HCT116 (cell line): ENCODE results near the gene TATDN2.

Experiments used
- CEBPB ChIP-seq: IDR thresholded peaks from 2 replicates; pipeline ENCODE4 v1.6.1; 2012; ENCODE audit warnings: low read depth
- EZH2phosphoT487 ChIP-seq: fragments of 200-600 bp; IDR thresholded peaks from 2 replicates; pipeline ENCODE4 v1.6.1; 2018; ENCODE audit warnings: antibody characterized with exemption, borderline replicate concordance
- POLR2A ChIP-seq: IDR thresholded peaks from 2 replicates; pipeline ENCODE4 v1.7.0; 2011; ENCODE audit warnings: borderline replicate concordance; ENCODE audit not compliant: insufficient read depth, insufficient read length; ENCODE audit errors: extremely low read depth
- POLR2AphosphoS5 ChIP-seq: IDR thresholded peaks from 2 replicates; pipeline ENCODE4 v1.6.1; 2011; ENCODE audit warnings: mild to moderate bottlenecking, low read depth, low read length, moderate library complexity
- SIN3A ChIP-seq: IDR thresholded peaks from 2 replicates; pipeline ENCODE4 v1.6.1; 2012; ENCODE audit warnings: low read depth
- YY1 ChIP-seq: IDR thresholded peaks from 2 replicates; pipeline ENCODE4 v1.6.1; 2011; ENCODE audit warnings: low read length, low read depth, moderate library complexity, mild to moderate bottlenecking; ENCODE audit not compliant: insufficient replicate concordance; ENCODE audit errors: extremely low read depth
- ZFX ChIP-seq: fragments of 450-650 bp; IDR thresholded peaks from 2 replicates; pipeline ENCODE4 v1.6.1; 2017
- ZNF274 ChIP-seq: fragments of 200-500 bp; sonication (Bioruptor generic); IDR thresholded peaks from 2 replicates; pipeline ENCODE4 v1.6.1; 2014; ENCODE audit warnings: mild to moderate bottlenecking, low read depth, low read length, inconsistent platforms
- TF ChIP-seq, protein P1 (sequence below), 3 experiments: fragments of 200-600 bp in 1 of 3; sonication (generic) in 1 of 3; IDR thresholded peaks in 2 of 3; conservative IDR thresholded peaks in 1 of 3; 2 replicates each; pipeline ENCODE4 v1.5.1; 2012 to 2017; ENCODE audit warnings: low read depth in 2 of 3, low read length in 2 of 3, antibody characterized with exemption in 1 of 3, borderline replicate concordance in 1 of 3, control low read depth in 1 of 3, mild to moderate bottlenecking in 1 of 3, mixed read lengths in 1 of 3, mixed run types in 1 of 3, moderate library complexity in 1 of 3; ENCODE audit not compliant: insufficient read depth in 1 of 3
- TF ChIP-seq, protein P2 (sequence below): IDR thresholded peaks from 2 replicates; pipeline ENCODE4 v1.6.1; 2012

DNA sequence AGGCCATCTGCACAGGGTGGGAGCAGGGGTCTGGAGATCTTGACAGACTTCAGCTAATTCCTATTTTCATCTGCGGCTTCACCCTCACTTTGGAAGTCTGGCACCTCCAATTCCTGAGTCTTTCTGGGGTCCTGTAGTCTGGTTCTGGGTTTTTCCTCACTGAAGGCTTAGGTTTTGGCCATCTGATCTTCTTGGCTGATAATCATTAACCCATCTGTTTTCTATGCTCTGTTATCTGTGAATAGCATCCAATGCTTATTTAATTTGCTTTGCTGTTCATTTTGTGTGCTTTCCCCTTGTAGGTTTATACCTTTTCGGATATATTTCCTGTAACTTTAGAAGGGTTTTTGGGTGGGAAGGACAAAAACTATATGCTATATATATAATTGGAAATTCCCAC lies 17.6 kb downstream of the TATDN2 start:
- TF ChIP-seq YY1 (no peak), POLR2AphosphoS5 (no peak), ZNF274 (no peak), EZH2phosphoT487 (no peak), ZFX (no peak), SIN3A (no peak), CEBPB (no peak), POLR2A (no peak)
- TF ChIP-seq, protein P1, sequence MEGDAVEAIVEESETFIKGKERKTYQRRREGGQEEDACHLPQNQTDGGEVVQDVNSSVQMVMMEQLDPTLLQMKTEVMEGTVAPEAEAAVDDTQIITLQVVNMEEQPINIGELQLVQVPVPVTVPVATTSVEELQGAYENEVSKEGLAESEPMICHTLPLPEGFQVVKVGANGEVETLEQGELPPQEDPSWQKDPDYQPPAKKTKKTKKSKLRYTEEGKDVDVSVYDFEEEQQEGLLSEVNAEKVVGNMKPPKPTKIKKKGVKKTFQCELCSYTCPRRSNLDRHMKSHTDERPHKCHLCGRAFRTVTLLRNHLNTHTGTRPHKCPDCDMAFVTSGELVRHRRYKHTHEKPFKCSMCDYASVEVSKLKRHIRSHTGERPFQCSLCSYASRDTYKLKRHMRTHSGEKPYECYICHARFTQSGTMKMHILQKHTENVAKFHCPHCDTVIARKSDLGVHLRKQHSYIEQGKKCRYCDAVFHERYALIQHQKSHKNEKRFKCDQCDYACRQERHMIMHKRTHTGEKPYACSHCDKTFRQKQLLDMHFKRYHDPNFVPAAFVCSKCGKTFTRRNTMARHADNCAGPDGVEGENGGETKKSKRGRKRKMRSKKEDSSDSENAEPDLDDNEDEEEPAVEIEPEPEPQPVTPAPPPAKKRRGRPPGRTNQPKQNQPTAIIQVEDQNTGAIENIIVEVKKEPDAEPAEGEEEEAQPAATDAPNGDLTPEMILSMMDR (IDR thresholded peaks at IDR 0.05 in 2 of 3, conservative IDR thresholded peaks at IDR 0.05 in 1 of 3; ENCODE audit: borderline replicate concordance in 1 of 3, insufficient read depth in 1 of 3, low read depth in 2 of 3, low read length in 2 of 3), result no peak
- TF ChIP-seq, protein P2, sequence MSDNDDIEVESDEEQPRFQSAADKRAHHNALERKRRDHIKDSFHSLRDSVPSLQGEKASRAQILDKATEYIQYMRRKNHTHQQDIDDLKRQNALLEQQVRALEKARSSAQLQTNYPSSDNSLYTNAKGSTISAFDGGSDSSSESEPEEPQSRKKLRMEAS, result no peak
